Effector memory CD8-positive, alpha-beta T cell (primary cell): ENCODE results near the gene TAP2.

Experiments
- ATAC-seq: fragments of 150-1000 bp; cut with Tn5 transposase; replicated peaks from 2 replicates; pipeline ENCODE4 v1.10.0; 2021; ENCODE audit warnings: mild to moderate bottlenecking, moderate library complexity
- DNase-seq, 3 experiments: peaks; one replicate each; pipeline ENCODE4 v3.0.0; 2021
- H3K27ac Mint-ChIP-seq, 2 donors: one replicate each; pipeline ENCODE4 v1.8.0; 2022; ENCODE audit warnings: mild to moderate bottlenecking in 2 of 2, mixed read lengths in 2 of 2, moderate library complexity in 2 of 2
- H3K27me3 Mint-ChIP-seq, 2 donors: one replicate each; pipeline ENCODE4 v1.8.0; 2022; ENCODE audit warnings: mixed read lengths in 2 of 2
- H3K36me3 Mint-ChIP-seq: one replicate; pipeline ENCODE4 v1.8.0; 2022; ENCODE audit warnings: mild to moderate bottlenecking, moderate library complexity, mixed read lengths; ENCODE audit not compliant: insufficient read depth
- H3K4me1 Mint-ChIP-seq, 2 donors: one replicate each; pipeline ENCODE4 v1.8.0; 2022; ENCODE audit warnings: low read depth in 2 of 2, mixed read lengths in 2 of 2
- H3K4me3 Mint-ChIP-seq, 2 donors: one replicate each; pipeline ENCODE4 v1.8.0; 2022; ENCODE audit warnings: mild to moderate bottlenecking in 2 of 2, mixed read lengths in 2 of 2, moderate library complexity in 2 of 2
- H3K9me3 Mint-ChIP-seq, 2 donors: one replicate each; pipeline ENCODE4 v1.8.0; 2022; ENCODE audit warnings: mixed read lengths in 2 of 2

The TAP2 gene

GRCh38 chr6:32836873-32837272 lies 1.7 kb downstream of the TAP2 start:
- no peak for ATAC-seq
- no peak for DNase-seq
- Mint-ChIP-seq H3K27me3 (no peaks in the 10 kb centered on the region), H3K9me3 (no peaks in the 10 kb centered on the region), H3K4me1 (peaks cover 51 to 70% of the 10 kb centered on the region in 2 donors), H3K36me3 (peaks cover 67% of the 10 kb centered on the region), H3K27ac (peak overlapping the region; percentile 62 to 89), H3K4me3 (peak overlapping the region; percentile 89 to 91)

DNA sequence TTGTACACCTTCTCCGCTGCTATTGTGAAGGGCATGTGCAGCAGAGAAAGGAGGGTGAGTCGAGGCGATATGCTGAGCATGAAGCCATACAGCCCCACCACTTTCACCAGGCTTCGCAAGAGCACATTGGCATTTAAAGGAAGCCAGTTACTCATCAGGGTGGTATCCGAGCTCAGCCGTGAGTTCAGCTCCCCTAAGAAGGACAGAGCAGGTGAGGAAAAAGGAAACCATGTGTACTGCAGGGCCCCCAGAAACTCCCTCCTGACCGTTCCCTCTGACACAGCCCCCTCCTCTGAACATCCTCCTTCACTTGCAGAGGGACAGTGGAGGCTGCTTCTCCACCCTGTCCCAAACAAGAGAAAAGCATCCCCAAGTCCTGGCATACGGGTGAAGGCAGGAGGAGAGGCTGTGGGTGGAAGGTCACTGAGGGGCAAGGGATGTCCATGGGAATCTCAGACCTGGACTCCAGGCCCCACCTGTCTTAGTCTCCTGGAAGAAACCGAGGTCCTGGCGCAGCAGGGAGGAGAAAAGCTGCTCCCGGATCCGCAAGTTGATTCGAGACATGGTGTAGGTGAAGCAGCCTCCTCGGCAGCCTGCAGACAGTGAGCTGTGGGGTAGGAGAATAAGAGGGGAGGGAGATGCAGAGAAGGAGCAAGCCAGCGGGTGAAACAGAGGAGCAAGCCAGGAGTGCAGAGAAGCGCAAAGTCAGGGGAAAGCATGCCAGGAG lies 3.2 kb downstream of the TAP2 start:
- ATAC-seq (no peak), DNase-seq (no peak)
- Mint-ChIP-seq H3K4me3 (no peak overlapping the region), H3K9me3 (no peaks in the 10 kb centered on the region), H3K27ac (peak overlapping the region; percentile 62 to 87), H3K4me1 (peaks cover 35 to 58% of the 10 kb centered on the region in 2 donors), H3K27me3 (no peaks in the 10 kb centered on the region), H3K36me3 (peaks cover 66% of the 10 kb centered on the region)

GRCh38 chr6:32833664-32834063 lies 4.9 kb downstream of the TAP2 start:
- ATAC-seq = no peak
- Mint-ChIP-seq H3K9me3 (no peaks in the 10 kb centered on the region), H3K27me3 (no peaks in the 10 kb centered on the region), H3K4me3 (no peak overlapping the region), H3K4me1 (peaks cover 34 to 56% of the 10 kb centered on the region in 2 donors), H3K36me3 (peaks cover 72% of the 10 kb centered on the region), H3K27ac (peak overlapping the region in 1 of 2 donors; percentile 33)
- no peak for DNase-seq

DNA sequence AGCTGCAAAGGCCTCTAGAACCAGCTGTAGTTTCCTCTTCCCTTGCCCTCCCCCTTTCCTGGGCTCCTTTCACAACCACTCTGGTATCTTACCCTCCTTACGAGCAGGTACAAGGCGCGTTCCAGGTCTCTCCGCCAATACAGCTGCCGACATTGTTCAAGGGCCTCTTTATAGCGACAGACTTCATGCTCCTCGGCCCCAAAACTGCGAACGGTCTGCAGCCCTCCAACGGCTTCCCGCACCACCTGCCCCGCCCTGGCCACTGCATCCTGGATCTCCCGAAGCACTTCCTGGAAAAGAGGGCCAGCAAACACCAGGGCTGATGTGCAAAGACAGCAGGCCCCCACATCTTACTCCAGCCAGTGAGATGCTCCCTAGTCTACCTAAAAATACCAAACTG lies 6.0 kb downstream of the TAP2 start:
- Mint-ChIP-seq H3K27ac (peak overlapping the region in 1 of 2 donors; percentile 27), H3K9me3 (no peaks in the 10 kb centered on the region), H3K4me1 (peaks cover 30 to 56% of the 10 kb centered on the region in 2 donors), H3K4me3 (no peak overlapping the region), H3K36me3 (peaks cover 68% of the 10 kb centered on the region), H3K27me3 (no peaks in the 10 kb centered on the region)
- ATAC-seq (no peak), DNase-seq (no peak)

- Mint-ChIP-seq H3K36me3 (peaks cover 72% of the 10 kb centered on the region), H3K4me3 (no peak overlapping the region), H3K27ac (no peak overlapping the region), H3K9me3 (no peaks in the 10 kb centered on the region), H3K27me3 (no peaks in the 10 kb centered on the region), H3K4me1 (peaks cover 17 to 45% of the 10 kb centered on the region in 2 donors)
- ATAC-seq (no peak), DNase-seq (no peak)
Measured at GRCh38 chr6:32830936-32831335, 7.6 kb downstream of the TAP2 start.

GRCh38 chr6:32830017-32830416 lies 8.5 kb downstream of the TAP2 start:
- no peak for ATAC-seq
- peak overlapping the region in 1 of 2 donors; percentile 71 for H3K27ac Mint-ChIP-seq

GRCh38 chr6:32829495-32829894 lies 9.0 kb downstream of the TAP2 start:
- DNase-seq = no peak
- H3K27ac Mint-ChIP-seq = peak overlapping the region; percentile 12 to 41
- peaks cover 9 to 33% of the 10 kb centered on the region in 2 donors for H3K4me1 Mint-ChIP-seq
- H3K36me3 Mint-ChIP-seq = peaks cover 60% of the 10 kb centered on the region
- H3K27me3 Mint-ChIP-seq = no peaks in the 10 kb centered on the region
- no peak for ATAC-seq
- H3K9me3 Mint-ChIP-seq = no peaks in the 10 kb centered on the region
- H3K4me3 Mint-ChIP-seq = no peak overlapping the region

More at GRCh38 chr6:32830017-32830416, 8.5 kb downstream of the TAP2 start:
- H3K4me3 Mint-ChIP-seq = no peak overlapping the region
- peaks cover 66% of the 10 kb centered on the region for H3K36me3 Mint-ChIP-seq
- no peaks in the 10 kb centered on the region for H3K27me3 Mint-ChIP-seq
- no peaks in the 10 kb centered on the region for H3K9me3 Mint-ChIP-seq
- H3K4me1 Mint-ChIP-seq = peaks cover 10 to 37% of the 10 kb centered on the region in 2 donors
- no peak for DNase-seq

DNA sequence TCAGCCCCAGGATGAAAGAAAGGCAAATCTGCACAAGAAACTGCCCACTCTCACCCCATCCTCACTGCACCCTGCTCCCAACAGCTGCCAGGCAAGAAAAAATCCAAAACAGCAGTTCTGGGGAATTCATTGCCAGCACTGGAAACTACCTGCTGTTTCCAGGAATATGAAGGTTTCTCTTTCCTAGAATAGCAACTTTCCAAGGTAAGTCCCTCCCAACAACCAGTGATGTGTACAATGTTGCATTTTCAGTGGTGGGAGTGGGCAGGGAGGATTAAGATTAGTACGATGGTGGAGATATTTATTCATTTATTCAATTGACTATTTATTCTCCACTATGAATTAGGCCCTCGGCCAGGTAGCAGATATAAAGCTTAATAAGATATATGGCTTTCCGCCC lies 11.5 kb downstream of the TAP2 start:
- Mint-ChIP-seq H3K27ac (peak overlapping the region in 1 of 2 donors; percentile 70), H3K4me1 (peaks cover 4 to 12% of the 10 kb centered on the region in 2 donors), H3K36me3 (peaks cover 46% of the 10 kb centered on the region), H3K4me3 (no peak overlapping the region), H3K9me3 (no peaks in the 10 kb centered on the region), H3K27me3 (no peaks in the 10 kb centered on the region)
- no peak for ATAC-seq
- DNase-seq = no peak

DNA sequence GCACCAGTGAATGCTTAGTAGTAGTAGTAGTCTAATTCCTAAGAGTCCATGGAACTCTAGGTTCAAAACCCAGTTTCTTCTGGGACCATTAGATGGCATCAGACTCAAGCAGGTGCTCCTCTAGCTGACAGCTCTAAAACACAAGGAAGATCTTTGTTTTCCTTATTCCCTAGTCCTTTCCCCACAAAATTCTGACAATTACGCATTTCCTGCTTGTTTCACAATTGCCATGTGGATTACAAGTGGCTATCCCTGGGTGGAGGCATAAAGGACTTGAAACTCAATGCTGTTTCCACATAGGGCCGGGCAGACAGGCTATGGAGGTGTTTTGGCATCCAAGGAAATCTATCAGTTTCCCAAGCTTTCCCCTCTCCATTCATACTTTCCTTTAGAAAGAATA lies 12.6 kb downstream of the TAP2 start:
- Mint-ChIP-seq H3K36me3 (peaks cover 37% of the 10 kb centered on the region), H3K27me3 (no peaks in the 10 kb centered on the region), H3K4me3 (no peak overlapping the region), H3K4me1 (peaks cover 4 to 11% of the 10 kb centered on the region in 2 donors), H3K9me3 (no peaks in the 10 kb centered on the region), H3K27ac (peak overlapping the region in 1 of 2 donors; percentile 70)
- ATAC-seq = no peak
- no peak for DNase-seq

DNA sequence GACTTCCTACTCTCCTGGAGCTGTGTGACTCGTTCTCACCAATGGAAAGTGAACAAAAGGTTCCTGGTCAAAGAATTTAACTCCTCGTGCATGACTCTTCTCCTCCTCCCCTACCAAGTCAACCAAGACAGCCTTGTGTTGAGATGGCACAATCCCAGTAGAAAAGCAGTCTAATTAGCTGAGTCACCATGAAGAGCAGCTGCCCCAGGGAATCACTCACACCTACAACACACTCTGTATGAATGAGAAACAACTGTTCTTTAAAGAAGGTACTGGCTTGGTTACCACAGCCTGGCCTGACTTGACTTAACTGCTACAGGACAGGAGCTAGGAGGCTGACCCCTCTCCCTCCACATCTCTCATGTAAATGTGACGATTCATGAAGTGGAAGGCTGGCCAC lies 18.8 kb downstream of the TAP2 start:
- H3K4me3 Mint-ChIP-seq = no peak overlapping the region
- no peak for DNase-seq
- no peak overlapping the region for H3K27ac Mint-ChIP-seq
- H3K9me3 Mint-ChIP-seq = no peaks in the 10 kb centered on the region
- H3K27me3 Mint-ChIP-seq = no peaks in the 10 kb centered on the region
- H3K36me3 Mint-ChIP-seq = peaks cover 7% of the 10 kb centered on the region
- ATAC-seq = no peak
- peaks cover 0 to 2% of the 10 kb centered on the region in 2 donors for H3K4me1 Mint-ChIP-seq

GRCh38 chr6:32818867-32819266 lies 19.7 kb downstream of the TAP2 start:
- no peak for DNase-seq
- Mint-ChIP-seq H3K4me3 (no peak overlapping the region), H3K4me1 (peaks cover 0 to 2% of the 10 kb centered on the region in 2 donors), H3K9me3 (no peaks in the 10 kb centered on the region), H3K36me3 (peaks cover 7% of the 10 kb centered on the region), H3K27ac (no peak overlapping the region), H3K27me3 (no peaks in the 10 kb centered on the region)
- no peak for ATAC-seq

DNA sequence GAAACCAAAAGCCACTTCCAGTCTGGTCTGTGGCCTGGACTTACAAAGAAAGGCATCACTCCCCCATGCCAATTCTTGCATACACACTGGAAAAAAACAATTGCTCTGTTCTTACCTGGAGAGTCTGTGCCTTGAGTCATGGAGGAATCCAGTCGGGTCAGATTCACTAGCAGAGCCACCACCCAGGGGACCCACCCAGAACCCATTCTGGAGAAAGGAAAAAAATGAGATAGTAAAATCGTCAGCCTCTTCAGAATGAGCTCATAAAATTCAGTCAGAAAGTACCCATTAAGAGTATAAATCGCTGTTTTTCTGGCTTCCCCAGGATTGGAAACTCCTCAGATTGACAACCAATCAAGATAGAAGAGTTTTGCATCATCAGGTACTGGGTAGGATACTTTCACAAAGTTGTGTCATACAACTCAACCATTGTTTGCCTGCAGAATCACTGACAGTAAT lies 21.8 kb downstream of the TAP2 start, which contains the start of gene HLA-DOB:
TSS of gene HLA-DOB (minus strand) at position 257 of the 459 bp plus-strand sequence. CDS start at position 206, 51 bp downstream.
- Mint-ChIP-seq H3K4me1 (peaks cover 0 to 2% of the 10 kb centered on the region in 2 donors), H3K9me3 (no peaks in the 10 kb centered on the region), H3K4me3 (peak within 1 kb of the TSS in 1 of 2 donors; percentile 33), H3K27ac (no peak within 1 kb of the TSS), H3K36me3 (no peaks in the 10 kb centered on the region), H3K27me3 (no peaks in the 10 kb centered on the region)
- ATAC-seq (peak; percentile 85), DNase-seq (no peak)

DNA sequence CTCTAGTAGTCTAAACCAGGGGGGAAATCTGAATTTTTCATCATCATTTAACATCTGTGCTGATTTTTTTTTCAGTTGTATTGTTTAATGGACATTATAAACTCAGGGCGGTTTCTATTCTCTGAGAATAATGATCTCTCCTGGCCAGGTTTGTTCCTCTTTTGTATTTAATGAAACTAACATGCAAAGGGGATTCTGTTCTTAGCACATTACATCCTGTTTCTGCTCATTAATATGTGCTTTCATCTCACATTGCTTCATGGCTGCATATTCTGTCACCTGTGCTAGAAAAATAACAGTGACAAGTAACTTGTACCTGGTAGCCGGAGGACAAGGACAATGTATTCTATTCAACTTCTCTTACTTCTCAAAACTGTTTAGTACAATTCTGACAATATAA lies 22.5 kb downstream of the TAP2 start:
- Mint-ChIP-seq H3K9me3 (no peaks in the 10 kb centered on the region), H3K27me3 (no peaks in the 10 kb centered on the region), H3K4me1 (peaks cover 0 to 2% of the 10 kb centered on the region in 2 donors), H3K4me3 (no peak overlapping the region), H3K27ac (no peak overlapping the region), H3K36me3 (no peaks in the 10 kb centered on the region)
- DNase-seq (no peak), ATAC-seq (no peak)

DNA sequence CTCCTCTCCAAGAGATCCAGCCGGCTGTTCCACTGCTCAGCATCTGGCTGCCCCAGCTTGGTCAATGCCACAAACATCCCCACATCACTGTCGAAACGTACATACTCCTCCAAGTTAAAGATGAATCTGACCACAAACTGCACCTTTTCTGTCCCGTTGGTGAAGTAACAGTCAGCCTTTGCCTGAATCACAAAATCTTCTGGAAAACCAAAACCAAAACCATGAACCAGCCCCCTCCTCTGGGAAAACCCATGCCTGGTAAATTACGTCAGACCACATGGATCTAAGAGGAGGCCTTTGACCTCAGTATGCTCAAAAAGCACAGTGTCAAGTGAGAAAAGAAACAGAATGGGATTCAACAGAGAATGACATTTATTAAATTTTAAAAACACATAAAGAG lies 23.4 kb downstream of the TAP2 start:
- H3K27ac Mint-ChIP-seq = peak overlapping the region in 1 of 2 donors; percentile 13
- peaks cover 0 to 2% of the 10 kb centered on the region in 2 donors for H3K4me1 Mint-ChIP-seq
- H3K36me3 Mint-ChIP-seq = no peaks in the 10 kb centered on the region
- H3K27me3 Mint-ChIP-seq = no peaks in the 10 kb centered on the region
- no peak for ATAC-seq
- H3K9me3 Mint-ChIP-seq = no peaks in the 10 kb centered on the region
- no peak for DNase-seq
- no peak overlapping the region for H3K4me3 Mint-ChIP-seq
